ENCODE measurements around the gene ERCC5.

ERCC5 gene

GRCh38 chr13:102807699-102808098, 38.1 kb upstream of the ERCC5 start:
- ChIA-PET CTCF (interaction anchor here (1.4 kb wide), 1 partner anchor 21 kb away, joined by 3 read pairs; no protein-coding TSS in a partner anchor), POLR2A (no interaction called here)
- no peak for DNase-seq (ENCODE audit: extremely low spot score)
- TF ChIP-seq CTCF (IDR thresholded peaks at IDR 0.05; ENCODE audit: control extremely low read depth, extremely low read depth, low read depth, missing control alignments), result no peak

GRCh38 chr13:102812611-102813287, 33.1 kb upstream of the ERCC5 start:
- ChIA-PET CTCF (interaction anchor here (0.9 to 3.4 kb wide), 9 partner anchors 9 to 220 kb away, joined by 3 to 17 read pairs (median 4); partner anchors contain the start of genes ERCC5 and TEX30), POLR2A (no interaction called here)
- DNase-seq (ENCODE audit: extremely low spot score), result no peak
- TF ChIP-seq CTCF (IDR thresholded peaks at IDR 0.05; ENCODE audit: control extremely low read depth, extremely low read depth, low read depth, missing control alignments), result no peak

GRCh38 chr13:102814025-102814607, 31.7 kb upstream of the ERCC5 start:
- DNase-seq (ENCODE audit: extremely low spot score), result peak; percentile 20
- TF ChIP-seq CTCF (IDR thresholded peaks at IDR 0.05; ENCODE audit: control extremely low read depth, extremely low read depth, low read depth, missing control alignments), result no peak
- ChIA-PET CTCF (interaction anchor here (0.8 to 3.4 kb wide), 13 partner anchors 10 to 234 kb away, joined by 3 to 17 read pairs (median 4); partner anchors contain the start of genes ERCC5 and TEX30), POLR2A (no interaction called here)

GRCh38 chr13:102814793-102815192, 31.0 kb upstream of the ERCC5 start:
- no peak for TF ChIP-seq CTCF (IDR thresholded peaks at IDR 0.05; ENCODE audit: control extremely low read depth, extremely low read depth, low read depth, missing control alignments)
- POLR2A ChIA-PET, result no interaction called here
- no peak for DNase-seq (ENCODE audit: extremely low spot score)
- CTCF ChIA-PET, result interaction anchor here (0.9 to 3.4 kb wide), 11 partner anchors 10 to 235 kb away, joined by 3 to 17 read pairs (median 4); partner anchors contain the start of genes ERCC5 and TEX30

- ChIA-PET POLR2A (no interaction called here), CTCF (interaction anchor here (1.1 to 3.4 kb wide), 7 partner anchors 9 to 236 kb away, joined by 3 to 17 read pairs (median 4); partner anchors contain the start of genes ERCC5 and TEX30)
- no peak for DNase-seq (ENCODE audit: extremely low spot score)
- TF ChIP-seq CTCF (IDR thresholded peaks at IDR 0.05; ENCODE audit: control extremely low read depth, extremely low read depth, low read depth, missing control alignments), result no peak
Measured at GRCh38 chr13:102815788-102816187, 30.0 kb upstream of the ERCC5 start.

- POLR2A ChIA-PET, result no interaction called here
- DNase-seq (ENCODE audit: extremely low spot score), result no peak
- no peak for TF ChIP-seq CTCF (IDR thresholded peaks at IDR 0.05; ENCODE audit: control extremely low read depth, extremely low read depth, low read depth, missing control alignments)
- CTCF ChIA-PET, result no interaction called here
Measured at GRCh38 chr13:102816708-102817107, 29.1 kb upstream of the ERCC5 start.

Measured in GM10248 (cell line).